ENCODE measurements around the gene GABBR2. TPM values are rescaled to one million over a fixed set of nuclear protein-coding genes. Genes with fewer than 3 reads are reported as not detected.

GABBR2 gene
- total and polyA plus RNA-seq, 2 of the 8 experiments (the other 6 are each of a cell fraction or from before 2014, with no cell fraction given): 0.50 to 1.2 TPM

DNA sequence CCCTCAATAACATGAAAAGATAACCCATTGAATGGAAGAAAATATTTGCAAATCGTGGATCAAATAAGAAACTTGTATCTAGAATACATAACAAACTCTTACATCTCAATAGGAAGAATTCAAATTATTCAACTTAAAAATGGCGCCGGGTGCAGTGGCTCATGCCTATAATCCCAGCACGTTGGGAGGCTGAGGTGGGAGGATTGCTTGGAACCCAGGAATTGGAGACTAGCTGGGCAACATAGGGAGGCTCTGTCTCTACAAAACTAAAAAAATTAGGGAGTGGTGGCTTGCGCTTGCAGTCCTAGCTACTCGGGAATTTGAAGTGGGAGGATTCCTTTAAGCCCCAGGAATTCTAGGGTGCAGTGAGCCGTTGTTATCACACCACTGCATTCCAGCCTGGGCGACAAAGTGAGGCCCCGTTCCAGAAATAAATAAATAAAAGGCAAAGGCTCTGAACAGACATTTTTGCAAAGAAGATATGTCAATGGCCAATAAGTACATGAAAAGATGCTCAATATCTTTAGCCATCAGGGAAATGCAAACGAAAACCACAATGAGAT, 431.7 kb downstream of the GABBR2 start:
- Histone ChIP-seq H3K23me2 (ENCODE audit: low read depth, low read length) (no peaks in the 10 kb centered on the region), H4K5ac (ENCODE audit: insufficient read length, low read depth, low read length) (no peak overlapping the region), H3K27ac (ENCODE audit: low read depth, low read length) (no peak overlapping the region), H3K36me3 (ENCODE audit: control insufficient read depth in 2 of 4, insufficient read depth in 4 of 4, low read length in 3 of 4) (no peaks in the 10 kb centered on the region), H2BK120ac (replicated peaks; ENCODE audit: low read depth, low read length) (no peak overlapping the region), H2BK20ac (ENCODE audit: low read length) (no peak overlapping the region), H3K23ac (ENCODE audit: insufficient read length) (no peak overlapping the region), H2BK15ac (ENCODE audit: low read length) (no peak overlapping the region), H3K4me3 (ENCODE audit: extremely low read depth in 1 of 4, insufficient read depth in 2 of 4, low read depth in 3 of 4, low read length in 4 of 4) (no peak overlapping the region), H3K79me1 (ENCODE audit: low read depth, low read length) (no peaks in the 10 kb centered on the region), H3K4me2 (ENCODE audit: insufficient read depth in 1 of 2, low read depth in 2 of 2, low read length in 2 of 2) (no peak overlapping the region), H3K9ac (replicated peaks in 1 of 4; ENCODE audit: extremely low read depth in 1 of 4, low read depth in 3 of 4, low read length in 3 of 4) (no peak overlapping the region), H2AFZ (ENCODE audit: low read length) (no peak overlapping the region), H2BK5ac (ENCODE audit: low read depth, low read length) (no peak overlapping the region), H2BK12ac (ENCODE audit: low read depth, low read length) (no peak overlapping the region), H4K91ac (replicated peaks; ENCODE audit: insufficient read length, low read length) (no peak overlapping the region), H3K18ac (ENCODE audit: extremely low read depth, low read length) (no peak overlapping the region), H3K56ac (replicated peaks; ENCODE audit: insufficient read length, low read depth, low read length) (no peak overlapping the region), H4K8ac (ENCODE audit: extremely low read depth, insufficient read depth, low read length) (no peak overlapping the region), H3K9me3 (ENCODE audit: insufficient read depth in 2 of 2, low read depth in 1 of 2, low read length in 1 of 2) (no peaks in the 10 kb centered on the region), H4K20me1 (replicated peaks in 1 of 2; ENCODE audit: control insufficient read depth in 1 of 2, insufficient read depth in 2 of 2, low read length in 2 of 2) (no peaks in the 10 kb centered on the region), H3K14ac (ENCODE audit: insufficient read length) (no peak overlapping the region), H3K4me1 (replicated peaks in 1 of 4; ENCODE audit: control insufficient read depth in 3 of 4, insufficient read depth in 4 of 4, low read length in 3 of 4) (no peaks in the 10 kb centered on the region; a peak in 1 of 7 replicates), H3K4ac (replicated peaks; ENCODE audit: insufficient read length, low read depth, low read length) (no peak overlapping the region), H3K27me3 (replicated peaks in 1 of 4; ENCODE audit: control insufficient read depth in 3 of 4, extremely low read depth in 1 of 4, insufficient read depth in 3 of 4, low read length in 3 of 4) (no peaks in the 10 kb centered on the region), H2AK5ac (ENCODE audit: low read depth, low read length) (no peak overlapping the region), H3K79me2 (ENCODE audit: control insufficient read depth in 1 of 2, insufficient read depth in 2 of 2, low read length in 2 of 2) (no peaks in the 10 kb centered on the region)
- no peak for DNase-seq (ENCODE audit: low read depth in 1 of 2, low spot score in 2 of 2)
- 91% methylated on average over 10 of the region's 10 CpGs; no CpG with 5 or more reads in 1 of the 2 experiments for WGBS, 2 experiments (ENCODE audit: extremely low coverage in 1 of 2, insufficient coverage in 1 of 2, insufficient read length in 1 of 2, insufficient replicate concordance in 2 of 2, low coverage in 1 of 2, low lambda C conversion rate in 2 of 2, missing lambda C conversion rate in 1 of 2)
- no peak for FAIRE-seq
- POLR2A ChIA-PET (ENCODE audit: partially characterized antibody): no interaction called here
- CTCF ChIA-PET (ENCODE audit: partially characterized antibody): interaction anchor here (1.0 kb wide), 1 partner anchor 13 kb away, joined by 5 read pairs; no protein-coding TSS in a partner anchor
- TF ChIP-seq SP2 (IDR thresholded peaks at IDR 0.05; ENCODE audit: low read length) (no peak), EGR1 (IDR thresholded peaks at IDR 0.05; ENCODE audit: borderline replicate concordance, low read depth, low read length) (no peak), CBX8 (IDR thresholded peaks at IDR 0.05; ENCODE audit: borderline replicate concordance, low read depth, low read length) (no peak), CBX5 (IDR thresholded peaks at IDR 0.05; ENCODE audit: low read depth, low read length) (no peak), CEBPB (IDR thresholded peaks at IDR 0.05; ENCODE audit: low read depth, low read length) (no peak), YY1 (IDR thresholded peaks at IDR 0.05; ENCODE audit: low read depth, low read length) (no peak), POU5F1 (IDR thresholded peaks at IDR 0.05; ENCODE audit: low read depth, low read length) (no peak), GTF2F1 (IDR thresholded peaks at IDR 0.05; ENCODE audit: borderline replicate concordance, low read depth, low read length) (no peak), TAF1 (IDR thresholded peaks at IDR 0.05; ENCODE audit: low read depth, low read length) (no peak), FOSL1 (IDR thresholded peaks at IDR 0.05; ENCODE audit: insufficient read depth, low read depth, low read length) (no peak), SP4 (IDR thresholded peaks at IDR 0.05; ENCODE audit: low read length) (no peak), SP1 (IDR thresholded peaks at IDR 0.05; ENCODE audit: low read depth, low read length) (no peak), BACH1 (IDR thresholded peaks at IDR 0.05; ENCODE audit: low read length) (no peak), GABPA (IDR thresholded peaks at IDR 0.05; ENCODE audit: borderline replicate concordance, insufficient read depth, low read length) (no peak)
- TF ChIP-seq, protein P1, sequence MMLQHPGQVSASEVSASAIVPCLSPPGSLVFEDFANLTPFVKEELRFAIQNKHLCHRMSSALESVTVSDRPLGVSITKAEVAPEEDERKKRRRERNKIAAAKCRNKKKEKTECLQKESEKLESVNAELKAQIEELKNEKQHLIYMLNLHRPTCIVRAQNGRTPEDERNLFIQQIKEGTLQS (IDR thresholded peaks at IDR 0.05; ENCODE audit: insufficient read depth, low read depth, low read length): no peak

Measured in H1 (cell line).